Suppressor macrophage treated with lipopolysaccharide for 4 hours (primary cell): ENCODE results near the gene HTATSF1.

ENCODE experiments used
- DNase-seq: peaks from one replicate; pipeline ENCODE4 v3.0.0-alpha.2; 2020

Gene HTATSF1

GRCh38 chrX:136496764-136497555, 432 bp upstream of the HTATSF1 start:
- DNase-seq: peak; percentile 85

GRCh38 chrX:136519069-136519468, 21.7 kb downstream of the HTATSF1 start:
- DNase-seq: no peak

GRCh38 chrX:136523770-136524169, 26.4 kb downstream of the HTATSF1 start:
- DNase-seq: no peak

GRCh38 chrX:136525738-136526606, 28.6 kb downstream of the HTATSF1 start:
- DNase-seq: peak; percentile 2

GRCh38 chrX:136528645-136529315, 31.4 kb downstream of the HTATSF1 start:
- no peak for DNase-seq

- no peak for DNase-seq
These were observed 32.4 kb downstream of the HTATSF1 start for GRCh38 chrX:136529795-136530194.

- DNase-seq: no peak
These were observed 34.6 kb downstream of the HTATSF1 start, which contains the start of gene VGLL1 for GRCh38 chrX:136531951-136532350. Gene VGLL1, plus strand, starts transcription at chrX:136532215. Its CDS starts 3,806 bp downstream, at chrX:136536021.

GRCh38 chrX:136534131-136534530, 36.7 kb downstream of the HTATSF1 start:
- no peak for DNase-seq

GRCh38 chrX:136538811-136539210, 41.4 kb downstream of the HTATSF1 start:
- DNase-seq: no peak

- DNase-seq: no peak
These were observed 42.8 kb downstream of the HTATSF1 start for GRCh38 chrX:136540226-136540625.

GRCh38 chrX:136541294-136541693, 43.9 kb downstream of the HTATSF1 start:
- DNase-seq: no peak

GRCh38 chrX:136542281-136542680, 44.9 kb downstream of the HTATSF1 start:
- no peak for DNase-seq

GRCh38 chrX:136546371-136546781, 49.0 kb downstream of the HTATSF1 start:
- no peak for DNase-seq

GRCh38 chrX:136549226-136549625, 51.8 kb downstream of the HTATSF1 start:
- DNase-seq: no peak

- DNase-seq: no peak
These were observed 54.0 kb downstream of the HTATSF1 start for GRCh38 chrX:136551410-136551809.

- no peak for DNase-seq
These were observed 58.3 kb downstream of the HTATSF1 start for GRCh38 chrX:136555694-136556093.
